22Rv1 (cell line): ENCODE results near the gene MYOCD.

ENCODE experiments used
- CTCF ChIP-seq: fragments of 450-650 bp; IDR thresholded peaks from 2 replicates; pipeline ENCODE4 v1.5.1; 2017; ENCODE audit warnings: mild to moderate bottlenecking
- ZFX ChIP-seq: fragments of 450-650 bp; IDR thresholded peaks from 2 replicates; pipeline ENCODE4 v1.6.1; 2017; ENCODE audit warnings: antibody characterized with exemption, borderline replicate concordance

- TF ChIP-seq CTCF (no peak), ZFX (no peak)
These were observed 25.3 kb upstream of the MYOCD start for GRCh38 chr17:12640364-12640763.
